MG63 (cell line): ENCODE results near the gene TAOK3. TPM values are rescaled to one million over a fixed set of nuclear protein-coding genes. Genes with fewer than 3 reads are reported as not detected.
A peak's percentile ranks its signal among the peaks of the same experiment; 100 is the strongest.
"Not testable (repeated sequence)": the region's sequence is repeated elsewhere in the genome, so short reads cannot be mapped to it uniquely, and the experiment has no call there.

Experiments
- DNase-seq: peaks from one replicate; pipeline ENCODE4 v3.0.0-alpha.2; 2020
- H3K27me3 ChIP-seq: fragments of 250-450 bp; sonication (Bioruptor Pico); 2 replicates; pipeline ENCODE4 v1.5.1; 2020; ENCODE audit warnings: mild to moderate bottlenecking, moderate library complexity
- H3K36me3 ChIP-seq: fragments of 250-450 bp; sonication (Bioruptor Pico); 2 replicates; pipeline ENCODE4 v1.5.1; 2020; ENCODE audit warnings: mild to moderate bottlenecking, moderate library complexity
- H3K4me3 ChIP-seq: fragments of 250-450 bp; sonication (Bioruptor Pico); 2 replicates; pipeline ENCODE4 v1.5.1; 2020; ENCODE audit warnings: mild to moderate bottlenecking, moderate library complexity
- H3K9me3 ChIP-seq: fragments of 250-450 bp; sonication (Bioruptor Pico); 2 replicates; pipeline ENCODE4 v1.5.1; 2020; ENCODE audit warnings: mild to moderate bottlenecking, moderate library complexity
- total RNA-seq: library from RNA; depleted of rRNA; stranded (reverse); fragments of >200 nt; shearing (Covaris generic); gene quantifications from 2 replicates; pipeline ENCODE4 v1.2.3, GENCODE V29; 2014; ENCODE audit warnings: low replicate concordance

TAOK3 gene
- total RNA-seq, 1 experiment from 2014 or later, result 24.5 TPM

- Histone ChIP-seq H3K4me3 (no peak overlapping the region), H3K9me3 (no peaks in the 10 kb centered on the region), H3K36me3 (peaks cover 9% of the 10 kb centered on the region), H3K27me3 (no peaks in the 10 kb centered on the region)
- DNase-seq, result peak; percentile 23
These were observed 207.8 kb downstream of the TAOK3 start for GRCh38 chr12:118164798-118165486.

DNA sequence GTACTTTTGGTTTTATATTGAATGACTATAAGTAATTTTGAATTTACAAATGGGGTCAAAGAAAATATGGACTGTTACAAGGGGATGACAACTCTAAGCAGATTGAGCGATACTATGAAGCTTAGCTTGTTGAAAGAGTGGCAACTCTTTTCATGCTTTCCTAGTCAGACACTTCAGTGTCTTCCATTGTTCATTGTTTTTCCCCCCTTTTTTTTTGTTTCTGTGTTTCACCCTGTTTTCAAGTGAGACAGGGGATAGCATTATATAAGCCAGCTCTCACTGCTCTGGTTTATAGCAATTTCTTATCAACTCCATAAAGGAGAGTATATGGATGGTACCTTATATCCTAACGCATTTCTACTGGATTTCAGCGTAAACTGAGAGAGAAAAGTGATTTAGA is 212.2 kb downstream of the TAOK3 start:
- Histone ChIP-seq H3K36me3 (peaks cover 16% of the 10 kb centered on the region), H3K9me3 (no peaks in the 10 kb centered on the region), H3K4me3 (no peak overlapping the region), H3K27me3 (no peaks in the 10 kb centered on the region)
- DNase-seq, result no peak

DNA sequence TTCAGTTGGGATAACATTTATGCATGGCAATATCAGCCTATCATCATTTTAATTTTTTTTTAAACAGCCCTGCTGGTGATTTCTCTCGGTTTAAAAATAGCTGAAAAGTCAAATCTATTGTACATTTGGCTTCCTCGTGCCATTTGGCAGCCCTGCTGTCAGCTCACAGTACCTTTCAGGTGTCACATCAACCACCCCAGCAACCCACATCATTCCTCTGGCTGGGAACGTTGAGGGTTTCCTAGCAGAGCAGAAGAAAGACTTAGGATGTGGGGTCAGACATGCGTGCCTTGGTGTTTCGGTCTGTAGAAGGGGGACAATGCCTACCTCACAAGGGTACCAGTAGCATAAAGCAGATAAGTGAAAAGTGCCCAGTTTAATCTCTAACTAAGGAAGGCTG is 221.0 kb downstream of the TAOK3 start:
- DNase-seq, result no peak
- Histone ChIP-seq H3K9me3 (no peaks in the 10 kb centered on the region), H3K27me3 (no peaks in the 10 kb centered on the region), H3K4me3 (no peak overlapping the region), H3K36me3 (peaks cover 12% of the 10 kb centered on the region)

GRCh38 chr12:118150625-118151024 is 222.1 kb downstream of the TAOK3 start:
- Histone ChIP-seq H3K9me3 (no peaks in the 10 kb centered on the region), H3K27me3 (no peaks in the 10 kb centered on the region), H3K36me3 (peaks cover 15% of the 10 kb centered on the region), H3K4me3 (no peak overlapping the region)
- DNase-seq, result no peak

DNA sequence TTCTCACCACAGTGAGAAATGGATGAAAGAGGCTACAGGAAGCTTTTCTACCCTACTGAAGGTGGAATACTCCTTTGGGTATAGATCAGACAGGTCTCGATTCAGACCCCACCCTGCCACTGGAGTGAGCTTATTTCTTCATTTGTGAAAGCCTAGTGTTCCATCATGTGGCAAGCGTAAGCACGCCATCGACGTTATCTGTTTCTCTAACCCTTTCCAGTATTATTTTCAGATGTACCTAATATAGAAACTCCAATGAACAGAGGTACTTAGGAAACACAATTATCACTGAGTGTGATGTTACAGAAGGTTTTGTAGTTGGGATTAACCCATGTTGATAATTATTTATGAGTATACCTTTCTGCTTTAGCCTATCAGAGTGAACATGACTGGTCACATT is 224.4 kb downstream of the TAOK3 start:
- no peak for DNase-seq
- Histone ChIP-seq H3K36me3 (peaks cover 30% of the 10 kb centered on the region), H3K4me3 (no peak overlapping the region), H3K9me3 (no peaks in the 10 kb centered on the region), H3K27me3 (no peaks in the 10 kb centered on the region)

- no peaks in the 10 kb centered on the region for H3K27me3 ChIP-seq
These were observed 226.9 kb downstream of the TAOK3 start for GRCh38 chr12:118145798-118146156.

DNA sequence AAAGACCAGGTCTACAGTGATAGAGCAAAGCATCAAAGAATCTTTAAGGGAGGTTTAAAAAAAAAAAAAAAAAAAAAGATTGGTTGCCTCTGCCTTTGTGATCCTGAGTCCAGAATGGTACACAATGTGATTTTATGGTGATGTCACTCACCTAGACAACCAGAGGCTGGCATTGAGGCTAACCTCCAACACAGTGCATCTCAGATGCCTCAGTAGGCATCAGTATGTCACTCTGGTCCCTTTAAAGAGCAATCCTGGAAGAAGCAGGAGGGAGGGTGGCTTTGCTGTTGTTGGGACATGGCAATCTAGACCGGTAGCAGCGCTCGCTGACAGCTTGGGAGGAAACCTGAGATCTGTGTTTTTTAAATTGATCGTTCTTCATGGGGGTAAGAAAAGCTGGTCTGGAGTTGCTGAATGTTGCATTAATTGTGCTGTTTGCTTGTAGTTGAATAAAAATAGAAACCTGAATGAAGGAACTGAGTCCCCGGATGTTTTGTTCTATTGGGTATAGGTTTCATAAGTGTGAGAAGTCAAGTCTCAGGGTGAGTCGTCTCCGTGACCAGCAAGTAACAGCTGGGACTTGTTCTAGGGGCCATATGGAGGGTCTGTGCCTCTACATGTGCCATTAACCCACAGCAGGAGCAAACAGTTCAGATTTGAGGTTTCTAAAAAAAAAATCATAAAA is 227.5 kb downstream of the TAOK3 start:
- Histone ChIP-seq H3K4me3 (no peak overlapping the region), H3K27me3 (no peaks in the 10 kb centered on the region), H3K36me3 (peaks cover 46% of the 10 kb centered on the region), H3K9me3 (no peaks in the 10 kb centered on the region)
- DNase-seq, result no peak

More at GRCh38 chr12:118145798-118146156, 226.9 kb downstream of the TAOK3 start:
- DNase-seq, result no peak
- peaks cover 41% of the 10 kb centered on the region for H3K36me3 ChIP-seq
- no peak overlapping the region for H3K4me3 ChIP-seq
- H3K9me3 ChIP-seq, result no peaks in the 10 kb centered on the region

- DNase-seq, result no peak
- Histone ChIP-seq H3K27me3 (no peaks in the 10 kb centered on the region), H3K4me3 (no peak overlapping the region), H3K36me3 (peaks cover 48% of the 10 kb centered on the region), H3K9me3 (no peaks in the 10 kb centered on the region)
These were observed 228.2 kb downstream of the TAOK3 start for GRCh38 chr12:118144499-118144898.

- Histone ChIP-seq H3K36me3 (peaks cover 73% of the 10 kb centered on the region), H3K9me3 (no peaks in the 10 kb centered on the region; the same call in 1 of the 2 replicates), H3K4me3 (no peak overlapping the region), H3K27me3 (no peaks in the 10 kb centered on the region)
- DNase-seq, result no peak
These were observed 231.9 kb downstream of the TAOK3 start for GRCh38 chr12:118140825-118141224.

DNA sequence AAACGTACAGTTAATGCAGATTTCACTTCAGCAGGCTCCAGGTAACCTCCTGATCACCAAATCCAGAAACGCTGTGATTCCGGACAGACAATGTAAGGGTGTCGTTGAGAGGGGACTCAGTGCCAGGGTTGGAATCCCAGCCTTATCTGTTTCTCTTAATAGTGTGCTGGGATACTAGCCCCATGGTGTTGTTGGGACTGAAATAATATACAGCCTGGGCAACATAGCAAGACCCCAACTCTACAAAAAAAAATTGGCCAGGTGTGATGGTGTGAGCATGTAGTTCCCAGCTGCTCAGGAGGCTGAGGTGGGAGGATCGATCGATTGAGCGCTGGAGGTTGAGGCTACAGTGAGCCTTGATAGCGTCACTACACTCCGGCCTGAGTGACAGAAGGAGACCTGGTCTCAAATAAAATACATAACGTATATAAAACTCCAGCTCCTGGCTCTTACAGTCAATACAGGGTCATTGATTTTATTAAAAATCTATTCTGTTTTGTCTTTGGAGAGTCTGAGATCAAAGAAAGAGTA is 235.5 kb downstream of the TAOK3 start:
- Histone ChIP-seq H3K9me3 (no peaks in the 10 kb centered on the region; the same call in 1 of the 2 replicates), H3K27me3 (no peaks in the 10 kb centered on the region), H3K36me3 (peaks cover 52% of the 10 kb centered on the region), H3K4me3 (peak overlapping the region; percentile 97)
- DNase-seq, result no peak

DNA sequence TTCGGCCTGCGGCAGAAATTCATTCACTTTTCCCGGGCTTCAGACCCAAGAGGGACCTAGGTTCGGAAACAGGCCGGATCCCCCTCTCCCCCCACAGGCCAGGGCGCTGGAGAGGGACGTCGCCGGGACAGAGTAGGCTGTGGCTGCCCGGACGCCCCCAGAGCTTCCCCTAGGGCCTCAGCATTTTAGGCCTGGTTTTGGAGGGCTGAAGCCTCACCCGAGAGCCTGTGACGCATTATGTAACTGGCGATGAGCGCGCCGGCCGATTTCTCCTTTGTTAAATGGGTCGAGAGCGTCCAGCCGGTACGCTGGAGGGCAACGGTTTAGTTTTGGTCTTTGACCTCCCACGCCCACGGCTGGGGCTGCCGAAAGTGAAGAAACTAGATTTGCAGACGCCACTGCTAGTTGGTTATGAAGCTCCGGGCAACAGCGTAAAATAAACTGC is 236.1 kb downstream of the TAOK3 start:
- Histone ChIP-seq H3K4me3 (peak overlapping the region; percentile 97), H3K36me3 (peaks cover 48% of the 10 kb centered on the region), H3K27me3 (no peaks in the 10 kb centered on the region), H3K9me3 (no peaks in the 10 kb centered on the region; the same call in 1 of the 2 replicates)
- peak; percentile 55 for DNase-seq

GRCh38 chr12:118135788-118136558 is 236.7 kb downstream of the TAOK3 start, which contains the start of gene PEBP1:
Gene PEBP1, plus strand, starts transcription at chr12:118136124. Its CDS starts 86 bp downstream, at chr12:118136210.
- Histone ChIP-seq H3K4me3 (peak within 1 kb of the TSS; percentile 97), H3K36me3 (peaks cover 43% of the 10 kb centered on the region), H3K27me3 (no peaks in the 10 kb centered on the region), H3K9me3 (no peaks in the 10 kb centered on the region; the same call in 1 of the 2 replicates)
- peak; percentile 97 for DNase-seq

GRCh38 chr12:118129436-118129835 is 243.3 kb downstream of the TAOK3 start:
- not testable (repeated sequence) for H3K9me3 ChIP-seq, H3K4me3 ChIP-seq, H3K36me3 ChIP-seq, DNase-seq, H3K27me3 ChIP-seq

DNA sequence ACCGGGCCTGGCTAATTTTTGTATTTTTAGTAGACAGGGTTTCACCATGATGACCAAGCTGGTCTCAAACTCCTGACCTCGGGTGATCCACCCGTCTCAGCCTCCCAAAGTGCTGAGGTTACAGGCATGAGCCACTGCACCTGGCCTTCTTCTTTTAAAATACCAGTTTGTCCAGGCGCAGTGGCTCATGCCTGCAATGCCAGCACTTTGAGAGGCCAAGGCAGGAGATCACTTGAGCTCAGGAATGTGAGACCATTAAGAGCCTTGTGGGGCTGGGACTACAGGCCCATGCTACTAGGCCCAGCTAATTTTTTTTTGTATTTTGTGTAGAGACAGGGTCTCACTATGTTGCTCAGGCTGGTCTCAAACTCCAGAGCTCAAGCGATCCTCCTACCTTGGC is 244.8 kb downstream of the TAOK3 start:
- H3K36me3 ChIP-seq, result peaks cover 7% of the 10 kb centered on the region

GRCh38 chr12:118126119-118126757 is 246.5 kb downstream of the TAOK3 start:
- Histone ChIP-seq H3K9me3 (peaks cover 2% of the 10 kb centered on the region; the same call in 1 of the 2 replicates), H3K27me3 (no peaks in the 10 kb centered on the region), H3K36me3 (peaks cover 7% of the 10 kb centered on the region), H3K4me3 (no peak overlapping the region)
- no peak for DNase-seq

More for the DNA sequence above, 244.8 kb downstream of the TAOK3 start:
- Histone ChIP-seq H3K27me3 (no peaks in the 10 kb centered on the region), H3K4me3 (no peak overlapping the region), H3K9me3 (peaks cover 2% of the 10 kb centered on the region; the same call in 1 of the 2 replicates)
- no peak for DNase-seq

DNA sequence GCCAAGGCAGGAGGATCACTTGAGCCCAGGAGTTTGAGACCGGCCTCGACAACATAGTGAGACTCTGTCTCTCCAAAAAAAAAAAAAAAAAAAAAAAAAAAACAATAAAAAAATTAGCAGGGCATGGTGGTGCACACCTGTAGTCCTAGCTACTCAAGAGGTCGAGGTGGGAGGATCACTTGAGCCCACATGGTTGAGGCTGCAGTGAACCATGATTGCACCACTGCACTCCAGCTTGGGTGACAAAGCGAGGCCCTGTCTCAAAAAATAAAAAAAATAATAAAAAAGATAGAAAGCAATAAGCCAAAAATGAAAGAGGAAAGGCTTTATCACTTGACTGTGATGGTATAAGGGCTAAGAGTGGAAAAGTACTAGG is 247.0 kb downstream of the TAOK3 start:
- no peaks in the 10 kb centered on the region for H3K27me3 ChIP-seq
- no peak for DNase-seq
- peaks cover 5% of the 10 kb centered on the region for H3K36me3 ChIP-seq
- H3K9me3 ChIP-seq, result peaks cover 2% of the 10 kb centered on the region; the same call in 1 of the 2 replicates
- no peak overlapping the region for H3K4me3 ChIP-seq
